Naive thymus-derived CD8-positive, alpha-beta T cell (primary cell): ENCODE measurements around the gene ANO5. TPM values are rescaled to one million over a fixed set of nuclear protein-coding genes. Genes with fewer than 3 reads are reported as not detected.
A peak's percentile ranks its signal among the peaks of the same experiment; 100 is the strongest.
"Not testable (repeated sequence)": the region's sequence is repeated elsewhere in the genome, so short reads cannot be mapped to it uniquely, and the experiment has no call there.

Experiments
- ATAC-seq, 2 donors: fragments of 150-1000 bp; cut with Tn5 transposase in 1 of 2; sonication (Bioruptor Pico), chemical (Tn5 transposase) in 1 of 2; 1 replicate in 1 of 2; 2 replicates in 1 of 2; pipeline ENCODE4 v1.10.0; 2021; ENCODE audit warnings: mild to moderate bottlenecking in 2 of 2, moderate library complexity in 2 of 2
- POLR2A ChIA-PET: fragments of 350-600 bp; sonication (Branson Sonifier 250); formaldehyde crosslinking; loops from one replicate; lab custom pipeline; 2021; ENCODE audit warnings: antibody characterized with exemption; lab: Charles Lee
- DNase-seq, 10 donors: peaks; one replicate each; pipeline versions ENCODE4 v3.0.0 to v3.0.0-alpha.2; 2020 to 2022
- H3K27ac Mint-ChIP-seq, 10 donors: one replicate each; pipeline ENCODE4 v1.8.0; 2020 to 2022; ENCODE audit warnings: mild to moderate bottlenecking in 10 of 10, mixed read lengths in 10 of 10, moderate library complexity in 4 of 10, inconsistent platforms in 1 of 10
- H3K27me3 Mint-ChIP-seq, 5 donors: one replicate each; pipeline ENCODE4 v1.8.0; 2021 to 2022; ENCODE audit warnings: mixed read lengths in 5 of 5
- H3K36me3 Mint-ChIP-seq, 3 donors: one replicate each; pipeline ENCODE4 v1.8.0; 2020 to 2022; ENCODE audit warnings: mixed read lengths in 3 of 3, mild to moderate bottlenecking in 2 of 3, inconsistent platforms in 1 of 3
- H3K4me1 Mint-ChIP-seq, 4 donors: one replicate each; pipeline ENCODE4 v1.8.0; 2021 to 2022; ENCODE audit warnings: mixed read lengths in 4 of 4
- H3K4me3 Mint-ChIP-seq, 10 donors: one replicate each; pipeline ENCODE4 v1.8.0; 2020 to 2022; ENCODE audit warnings: mild to moderate bottlenecking in 10 of 10, mixed read lengths in 10 of 10, moderate library complexity in 6 of 10, inconsistent platforms in 1 of 10
- H3K9me3 Mint-ChIP-seq, 9 donors: one replicate each; pipeline ENCODE4 v1.8.0; 2020 to 2022; ENCODE audit warnings: mixed read lengths in 9 of 9, mild to moderate bottlenecking in 3 of 9, inconsistent platforms in 1 of 9, moderate library complexity in 1 of 9
- polyA plus RNA-seq, 3 donors: library from polyadenylated mRNA; unstranded; fragments of 300-500 nt; fragmentation: Illumina TruSeq; gene quantifications; one replicate each; pipeline ENCODE4 v1.2.3, GENCODE V29; 2021
- total RNA-seq, 8 experiments: library from RNA in 2 of 8; stranded (reverse) in 2 of 8; gene quantifications; one replicate each; pipeline ENCODE4 v1.2.3 and lab custom pipeline; 2021 to 2026

The ANO5 gene
- total and polyA plus RNA-seq, 5 experiments from 2014 or later, result 0.02 to 0.05 TPM; not detected in 3

GRCh38 chr11:22216940-22217339, 24.1 kb downstream of the ANO5 start:
- no peak overlapping the region for H3K4me3 Mint-ChIP-seq
- no peak for DNase-seq
- no peak for ATAC-seq
- POLR2A ChIA-PET, result no interaction called here
- peaks cover 0 to 1% (median 0%) of the 10 kb centered on the region in 9 donors for H3K9me3 Mint-ChIP-seq
- no peaks in the 10 kb centered on the region for H3K36me3 Mint-ChIP-seq
- H3K4me1 Mint-ChIP-seq, result no peaks in the 10 kb centered on the region
- H3K27ac Mint-ChIP-seq, result no peak overlapping the region
- H3K27me3 Mint-ChIP-seq, result peaks cover 0 to 4% (median 3%) of the 10 kb centered on the region in 5 donors

GRCh38 chr11:22221143-22221542, 28.3 kb downstream of the ANO5 start:
- no peak overlapping the region for H3K27ac Mint-ChIP-seq
- H3K36me3 Mint-ChIP-seq, result no peaks in the 10 kb centered on the region
- ATAC-seq, result no peak

GRCh38 chr11:22225190-22225589, 32.3 kb downstream of the ANO5 start:
- DNase-seq (no peak), ATAC-seq (no peak)
- Mint-ChIP-seq H3K4me3 (no peak overlapping the region), H3K27me3 (no peaks in the 10 kb centered on the region), H3K27ac (no peak overlapping the region), H3K4me1 (no peaks in the 10 kb centered on the region), H3K9me3 (no peaks in the 10 kb centered on the region), H3K36me3 (no peaks in the 10 kb centered on the region)
- POLR2A ChIA-PET, result no interaction called here

More at GRCh38 chr11:22221143-22221542, 28.3 kb downstream of the ANO5 start:
- no peak for DNase-seq
- H3K4me1 Mint-ChIP-seq, result no peaks in the 10 kb centered on the region
- POLR2A ChIA-PET, result no interaction called here
- peaks cover 0 to 1% (median 0%) of the 10 kb centered on the region in 5 donors for H3K27me3 Mint-ChIP-seq
- peaks cover 0 to 1% (median 0%) of the 10 kb centered on the region in 9 donors for H3K9me3 Mint-ChIP-seq
- no peak overlapping the region for H3K4me3 Mint-ChIP-seq

- no peak for DNase-seq
- Mint-ChIP-seq H3K4me1 (no peaks in the 10 kb centered on the region), H3K9me3 (no peaks in the 10 kb centered on the region), H3K4me3 (no peak overlapping the region), H3K27me3 (peaks cover 0 to 4% (median 0%) of the 10 kb centered on the region in 5 donors), H3K36me3 (no peaks in the 10 kb centered on the region), H3K27ac (no peak overlapping the region)
- no peak for ATAC-seq
- POLR2A ChIA-PET, result no interaction called here
Observed at GRCh38 chr11:22234743-22235142, 41.9 kb downstream of the ANO5 start.

- POLR2A ChIA-PET, result no interaction called here
- peaks cover 9 to 46% (median 14%) of the 10 kb centered on the region in 5 donors for H3K27me3 Mint-ChIP-seq
- H3K27ac Mint-ChIP-seq, result no peak overlapping the region
- H3K4me3 Mint-ChIP-seq, result no peak overlapping the region
- ATAC-seq (peak; percentile 54 to 63), DNase-seq (peak in 5 of 10 donors; percentile 0 to 27 (median 8))
- H3K9me3 Mint-ChIP-seq, result no peaks in the 10 kb centered on the region
- H3K36me3 Mint-ChIP-seq, result no peaks in the 10 kb centered on the region
- H3K4me1 Mint-ChIP-seq, result no peaks in the 10 kb centered on the region
Observed at GRCh38 chr11:22244986-22245592, 52.2 kb downstream of the ANO5 start.

- no peaks in the 10 kb centered on the region for H3K9me3 Mint-ChIP-seq
- POLR2A ChIA-PET, result no interaction called here
- no peak overlapping the region for H3K27ac Mint-ChIP-seq
- H3K4me1 Mint-ChIP-seq, result no peaks in the 10 kb centered on the region
- no peak overlapping the region for H3K4me3 Mint-ChIP-seq
- no peak for DNase-seq
- H3K27me3 Mint-ChIP-seq, result peaks cover 13 to 59% (median 18%) of the 10 kb centered on the region in 5 donors
- no peak for ATAC-seq
- no peaks in the 10 kb centered on the region for H3K36me3 Mint-ChIP-seq
Observed at GRCh38 chr11:22246992-22247391, 54.1 kb downstream of the ANO5 start.

GRCh38 chr11:22249871-22250270, 57.0 kb downstream of the ANO5 start:
- POLR2A ChIA-PET, result no interaction called here
- Mint-ChIP-seq H3K27me3 (peaks cover 12 to 40% (median 13%) of the 10 kb centered on the region in 5 donors), H3K27ac (no peak overlapping the region)

GRCh38 chr11:22256876-22257275, 64.0 kb downstream of the ANO5 start:
- Mint-ChIP-seq H3K4me1 (no peaks in the 10 kb centered on the region), H3K27ac (no peak overlapping the region), H3K9me3 (no peaks in the 10 kb centered on the region), H3K27me3 (peaks cover 0 to 8% (median 5%) of the 10 kb centered on the region in 5 donors), H3K4me3 (no peak overlapping the region), H3K36me3 (no peaks in the 10 kb centered on the region)
- POLR2A ChIA-PET, result no interaction called here
- ATAC-seq (no peak), DNase-seq (no peak)

More at GRCh38 chr11:22249871-22250270, 57.0 kb downstream of the ANO5 start:
- H3K4me3 Mint-ChIP-seq, result no peak overlapping the region
- no peaks in the 10 kb centered on the region for H3K36me3 Mint-ChIP-seq
- no peak for DNase-seq
- H3K9me3 Mint-ChIP-seq, result no peaks in the 10 kb centered on the region
- no peak for ATAC-seq
- no peaks in the 10 kb centered on the region for H3K4me1 Mint-ChIP-seq

GRCh38 chr11:22263613-22264012, 70.7 kb downstream of the ANO5 start:
- no peak overlapping the region for H3K4me3 Mint-ChIP-seq
- DNase-seq (no peak), ATAC-seq (no peak)
- H3K4me1 Mint-ChIP-seq, result no peaks in the 10 kb centered on the region
- no peak overlapping the region for H3K27ac Mint-ChIP-seq
- POLR2A ChIA-PET, result no interaction called here
- H3K9me3 Mint-ChIP-seq, result no peaks in the 10 kb centered on the region
- no peaks in the 10 kb centered on the region for H3K36me3 Mint-ChIP-seq
- H3K27me3 Mint-ChIP-seq, result peaks cover 1 to 8% (median 3%) of the 10 kb centered on the region in 5 donors

- H3K9me3 Mint-ChIP-seq, H3K4me3 Mint-ChIP-seq, H3K27ac Mint-ChIP-seq, H3K36me3 Mint-ChIP-seq, ATAC-seq, DNase-seq, POLR2A ChIA-PET, H3K27me3 Mint-ChIP-seq, H3K4me1 Mint-ChIP-seq: not testable (repeated sequence)
Observed at GRCh38 chr11:22268983-22269624, 76.2 kb downstream of the ANO5 start.

- Mint-ChIP-seq H3K9me3 (peaks cover 0 to under 1% (median 0%) of the 10 kb centered on the region in 9 donors), H3K27me3 (peaks cover 0 to 2% (median 0%) of the 10 kb centered on the region in 5 donors), H3K4me3 (no peak overlapping the region), H3K27ac (no peak overlapping the region), H3K36me3 (no peaks in the 10 kb centered on the region), H3K4me1 (no peaks in the 10 kb centered on the region)
- no peak for DNase-seq
- POLR2A ChIA-PET, result no interaction called here
- no peak for ATAC-seq
Observed at GRCh38 chr11:22273781-22274180, 80.9 kb downstream of the ANO5 start.

- H3K4me3 Mint-ChIP-seq, result no peak overlapping the region
Observed at GRCh38 chr11:22275600-22275999, 82.7 kb downstream of the ANO5 start.

GRCh38 chr11:22276535-22276934, 83.7 kb downstream of the ANO5 start:
- Mint-ChIP-seq H3K36me3 (no peaks in the 10 kb centered on the region), H3K9me3 (no peaks in the 10 kb centered on the region), H3K4me3 (no peak overlapping the region), H3K4me1 (no peaks in the 10 kb centered on the region), H3K27ac (no peak overlapping the region), H3K27me3 (peaks cover 0 to 2% (median 0%) of the 10 kb centered on the region in 5 donors)
- ATAC-seq (no peak), DNase-seq (no peak)
- POLR2A ChIA-PET, result no interaction called here

More at GRCh38 chr11:22275600-22275999, 82.7 kb downstream of the ANO5 start:
- Mint-ChIP-seq H3K4me1 (no peaks in the 10 kb centered on the region), H3K27ac (no peak overlapping the region), H3K36me3 (no peaks in the 10 kb centered on the region), H3K27me3 (no peaks in the 10 kb centered on the region), H3K9me3 (no peaks in the 10 kb centered on the region)
- POLR2A ChIA-PET, result no interaction called here
- DNase-seq (no peak), ATAC-seq (no peak)
